Head of caudate nucleus (tissue), 42 donors: ENCODE measurements around the gene PEBP1.

Experiments used
- DNase-seq, 42 donors: peaks; one replicate each; pipeline versions ENCODE4 v3.0.0 to v3.0.0-alpha.2; 2020 to 2021; ENCODE audit warnings: mixed read lengths in 7 of 42
- intact Hi-C: fragments of 100-400 bp; cut with DNase I; formaldehyde crosslinking; loops from one replicate; pipeline ENCODE4 v1.15.0; 2022

Gene PEBP1

GRCh38 chr12:118135788-118136558, at the start of gene PEBP1:
Gene PEBP1 (plus strand): TSS chr12:118136124. CDS start chr12:118136210, 86 bp downstream.
- intact Hi-C loops, result loop anchor here (5.0 kb wide), 1 partner anchor 241 kb away; the partner anchor contains the start of gene SUDS3

DNA sequence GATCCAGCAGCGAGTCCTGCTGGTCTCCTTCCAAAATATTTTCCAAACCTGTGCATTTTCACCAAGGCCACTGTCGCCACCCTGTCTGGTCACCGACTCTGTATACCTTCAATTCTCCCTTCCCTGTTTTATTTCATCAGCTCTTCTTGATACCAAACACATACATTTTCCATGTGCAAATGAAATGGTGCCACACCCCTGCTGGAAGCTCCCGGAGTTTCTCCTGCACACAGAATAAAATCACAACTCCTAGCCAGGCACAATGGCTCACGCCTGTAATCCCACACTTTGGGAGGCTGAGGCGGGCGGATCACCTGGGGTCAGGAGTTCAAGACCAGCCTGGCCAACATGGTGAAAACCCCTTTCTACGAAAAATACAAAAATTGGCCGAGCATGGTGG, 46.1 kb upstream of the PEBP1 start:
- DNase-seq, result no peak
- intact Hi-C loops, result no loop called here

More at GRCh38 chr12:118135788-118136558, at the start of gene PEBP1:
- peak; percentile 95 to 99 (median 99) for DNase-seq

DNA sequence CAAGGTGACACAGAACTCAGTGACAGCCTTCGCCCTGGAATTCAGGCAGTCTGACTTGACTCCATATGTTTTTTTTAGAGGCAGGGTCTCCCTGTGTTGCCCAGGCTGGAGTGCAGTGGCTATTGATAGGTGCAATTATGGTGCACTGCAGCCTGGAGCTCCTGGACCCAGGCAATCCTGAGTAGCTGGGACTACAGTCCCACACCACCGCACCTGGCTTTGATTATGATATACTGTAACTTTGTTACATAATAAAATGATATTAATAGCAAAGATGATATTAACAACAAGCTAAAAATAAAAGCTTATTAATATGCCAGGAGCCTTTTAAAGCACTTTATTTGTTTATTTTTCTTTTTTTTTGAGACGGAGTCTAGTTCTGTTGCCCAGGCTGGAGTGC, 41.9 kb upstream of the PEBP1 start:
- intact Hi-C loops, result no loop called here

DNA sequence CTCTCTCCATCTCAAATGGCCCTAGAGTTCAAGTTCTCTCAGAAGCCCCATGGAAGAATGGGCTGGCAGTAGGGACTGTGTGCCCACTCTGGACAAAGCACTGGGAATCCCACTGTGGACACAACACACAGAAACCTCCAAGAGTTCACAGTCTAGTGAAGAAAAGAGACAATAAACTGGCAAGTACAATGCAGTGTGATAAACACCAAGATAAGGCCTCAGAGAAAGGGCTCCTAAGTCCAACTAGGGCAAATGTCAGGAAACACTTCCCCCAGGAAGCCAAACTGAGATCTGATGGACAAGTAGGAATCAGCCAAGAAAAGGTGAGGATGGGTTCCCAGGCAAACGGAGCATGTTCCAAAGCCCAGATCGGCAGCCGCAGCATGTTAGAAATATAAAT, 37.5 kb upstream of the PEBP1 start:
- DNase-seq, result no peak
- intact Hi-C loops, result no loop called here

More for the DNA sequence above, 41.9 kb upstream of the PEBP1 start:
- DNase-seq, result no peak

- intact Hi-C loops, result no loop called here
- DNase-seq, result no peak
These were observed 36.8 kb upstream of the PEBP1 start for GRCh38 chr12:118098911-118099671.

DNA sequence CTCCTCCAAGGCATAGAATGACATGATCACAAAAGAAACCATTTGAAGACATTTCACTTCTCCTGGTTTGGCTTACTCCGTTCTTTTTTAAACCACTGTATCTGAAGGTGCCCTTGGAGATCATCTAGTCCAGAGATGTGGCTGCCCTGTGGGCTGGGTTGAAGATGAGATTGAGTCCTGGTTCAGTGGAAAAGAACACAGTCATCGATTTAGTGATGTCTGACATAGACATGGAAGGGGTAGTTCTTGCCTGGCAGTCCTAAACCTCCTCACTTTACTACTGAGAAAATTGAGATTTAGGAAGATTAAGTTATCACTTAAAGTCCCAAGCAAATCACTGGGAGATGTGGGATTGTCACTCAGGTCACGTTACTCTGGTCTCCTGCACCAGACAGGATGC, 34.9 kb upstream of the PEBP1 start:
- no peak for DNase-seq
- intact Hi-C loops, result no loop called here

DNA sequence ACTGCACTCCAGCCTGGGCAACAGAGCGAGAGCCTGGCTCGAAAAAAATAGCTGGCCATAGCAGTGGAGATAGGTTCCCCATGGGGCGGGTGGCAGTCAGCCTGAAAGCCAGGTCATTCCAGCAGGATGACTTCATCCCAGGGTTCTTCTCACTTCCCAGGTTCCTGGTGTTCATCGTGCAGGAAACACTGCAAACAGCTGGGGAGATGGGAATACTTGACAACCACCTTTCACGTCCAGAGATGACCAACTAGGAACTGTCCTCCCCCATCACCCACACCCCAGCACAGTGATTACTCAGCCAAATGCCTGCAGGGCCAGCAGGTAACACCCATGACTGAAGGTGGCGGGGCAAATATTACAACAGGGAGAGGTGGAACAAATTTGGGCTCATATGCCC, 33.9 kb upstream of the PEBP1 start:
- DNase-seq, result no peak
- intact Hi-C loops, result no loop called here

GRCh38 chr12:118102609-118103008, 33.3 kb upstream of the PEBP1 start:
- intact Hi-C loops, result no loop called here
- no peak for DNase-seq

DNA sequence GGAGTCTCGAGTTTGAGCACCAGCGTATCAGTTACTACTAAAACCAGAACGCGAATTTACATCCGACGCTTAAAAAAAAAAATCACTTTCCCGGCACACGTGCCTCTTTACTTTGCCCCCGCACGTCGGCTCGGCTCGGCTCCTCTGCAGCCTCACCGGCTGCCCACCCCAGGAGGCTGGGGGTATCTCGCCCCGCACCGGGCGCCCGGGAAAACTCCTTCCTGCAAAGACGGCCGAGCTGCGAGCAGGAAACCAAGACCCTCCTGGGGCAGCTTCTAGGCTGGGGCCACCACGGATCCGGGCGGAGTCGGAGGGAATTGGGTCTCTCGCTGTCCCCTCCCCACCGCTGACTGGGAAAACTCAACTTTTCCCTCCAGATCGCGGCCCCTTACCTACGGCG, 32.7 kb upstream of the PEBP1 start:
- peak in 20 of 42 donors; percentile 7 to 52 (median 23) for DNase-seq
- intact Hi-C loops, result no loop called here

GRCh38 chr12:118103601-118104382, 32.1 kb upstream of the PEBP1 start, which contains the start of gene VSIG10:
Gene VSIG10 (minus strand): TSS chr12:118104011. CDS start chr12:118103671, 340 bp downstream.
- peak in 40 of 42 donors; percentile 10 to 73 (median 51) for DNase-seq
- intact Hi-C loops, result no loop called here

GRCh38 chr12:118107011-118107410, 28.9 kb upstream of the PEBP1 start:
- DNase-seq, result no peak
- intact Hi-C loops, result no loop called here

DNA sequence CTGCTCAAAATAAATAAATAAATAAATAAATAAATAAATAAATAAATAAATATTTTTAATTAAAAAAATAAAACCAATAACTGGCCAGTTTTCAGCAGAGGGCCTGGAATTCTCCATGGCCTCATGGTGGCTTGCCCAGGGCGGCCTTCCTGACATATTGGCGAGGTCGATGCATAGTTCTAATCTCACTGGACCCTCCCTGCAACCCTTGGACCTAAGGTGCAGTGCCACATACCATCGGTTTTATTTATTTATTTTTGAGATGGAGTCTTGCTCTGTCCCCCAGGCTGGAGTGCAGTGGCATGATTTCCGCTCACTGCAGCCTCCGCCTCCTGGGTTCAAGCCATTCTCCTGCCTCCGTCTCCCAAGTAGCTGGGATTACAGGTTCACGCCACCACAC, 28.2 kb upstream of the PEBP1 start:
- intact Hi-C loops, result no loop called here
- DNase-seq, result no peak

GRCh38 chr12:118109088-118109487, 26.8 kb upstream of the PEBP1 start:
- DNase-seq, result no peak
- intact Hi-C loops, result no loop called here

DNA sequence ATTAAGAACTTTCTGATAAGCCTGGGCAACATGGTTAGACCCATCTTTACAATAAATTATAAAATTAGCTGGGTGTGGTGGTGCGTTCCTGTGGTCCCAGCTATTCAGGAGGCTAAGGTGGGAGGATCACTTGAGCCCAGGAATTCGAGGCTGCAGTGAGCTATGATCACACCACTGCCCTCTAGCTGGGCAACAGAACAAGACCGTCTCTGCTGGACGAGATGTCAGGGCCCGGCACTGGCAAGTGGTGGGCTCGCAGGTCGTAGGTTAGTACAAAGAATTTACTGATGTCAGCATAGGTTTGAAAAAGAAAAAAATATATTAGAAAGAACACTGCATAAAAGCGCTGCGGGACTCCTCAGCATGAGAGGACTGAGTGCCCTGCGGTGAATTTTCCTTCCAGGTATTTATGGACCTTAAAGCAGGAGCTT, 16.5 kb upstream of the PEBP1 start:
- intact Hi-C loops, result no loop called here
- DNase-seq, result no peak

DNA sequence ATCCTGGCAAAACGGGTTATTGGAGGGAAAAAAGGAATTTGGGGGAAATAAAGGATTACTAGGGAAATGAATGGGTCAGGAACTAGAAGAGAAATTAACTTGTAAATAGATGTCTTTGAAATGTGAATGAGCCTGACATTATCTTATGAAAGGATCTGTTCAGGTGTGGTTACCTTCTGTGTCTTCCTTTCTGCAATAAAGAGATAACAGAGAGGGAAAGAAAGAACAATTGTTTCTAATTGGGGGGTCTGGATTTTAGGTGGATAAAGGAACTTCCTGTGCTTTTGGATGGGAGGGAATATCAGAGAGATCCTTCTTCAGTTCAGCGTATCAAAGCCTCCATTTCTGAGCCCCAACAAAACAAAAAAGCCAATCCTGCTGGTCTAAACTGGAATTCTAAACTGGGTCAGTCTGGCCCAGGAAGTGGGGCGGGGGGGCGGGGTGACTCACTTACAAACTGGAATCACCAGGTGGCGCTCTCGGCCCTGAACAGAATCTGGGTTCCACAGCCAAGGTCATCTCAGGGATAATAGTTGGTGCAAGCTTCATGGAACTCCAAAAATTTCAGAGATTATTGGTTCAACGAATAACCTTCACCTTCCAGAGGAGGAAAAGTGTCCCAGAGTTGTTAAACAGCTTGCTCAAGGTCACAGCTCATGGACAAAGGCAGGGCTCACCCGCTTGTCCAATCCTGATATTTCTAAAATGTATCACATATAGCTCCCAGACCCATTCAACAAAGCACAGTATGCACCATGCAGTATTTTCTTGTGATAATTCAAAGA, 15.2 kb upstream of the PEBP1 start:
- peak; percentile 61 to 93 (median 80) for DNase-seq
- intact Hi-C loops, result loop anchor here (5.0 kb wide), 1 partner anchor 257 kb away; the partner anchor contains the start of gene SUDS3

GRCh38 chr12:118122264-118122663, 13.7 kb upstream of the PEBP1 start:
- intact Hi-C loops, result loop anchor here (5.0 kb wide), 1 partner anchor 255 kb away; the partner anchor contains the start of gene SUDS3
- DNase-seq, result no peak

- DNase-seq, result no peak
- intact Hi-C loops, result loop anchor here (5.0 kb wide), 1 partner anchor 253 kb away; the partner anchor contains the start of gene SUDS3
These were observed 11.5 kb upstream of the PEBP1 start for GRCh38 chr12:118124333-118124874.

GRCh38 chr12:118125743-118126118, 10.2 kb upstream of the PEBP1 start:
- intact Hi-C loops, result no loop called here
- DNase-seq, result no peak
